Fibroblast of lung (primary cell): ENCODE data around the gene JMJD1C. TPM values are rescaled to one million over a fixed set of nuclear protein-coding genes. Genes with fewer than 3 reads are reported as not detected.
A peak's percentile ranks its signal among the peaks of the same experiment; 100 is the strongest.

Experiments used
- DNase-seq, 2 donors: peaks; one replicate each; pipeline versions ENCODE4 v3.0.0 to v3.0.0-alpha.2; 2010; ENCODE audit warnings: low read depth in 2 of 2
- H2AFZ ChIP-seq: 2 replicates; pipeline ENCODE4 v1.5.1; 2012; ENCODE audit warnings: low read length, control low read depth, inconsistent platforms
- H3K27ac ChIP-seq: 2 replicates; pipeline ENCODE4 v1.5.1; 2011; ENCODE audit warnings: low read length, control low read depth; ENCODE audit not compliant: insufficient read depth
- H3K27me3 ChIP-seq: 2 replicates; pipeline ENCODE4 v1.5.1; 2011; ENCODE audit warnings: mild to moderate bottlenecking, low read length; ENCODE audit not compliant: control insufficient read depth, insufficient read depth
- H3K36me3 ChIP-seq: 2 replicates; pipeline ENCODE4 v1.5.1; 2011; ENCODE audit warnings: low read length; ENCODE audit not compliant: control insufficient read depth, insufficient read depth
- H3K4me1 ChIP-seq: 2 replicates; pipeline ENCODE4 v1.5.1; 2011; ENCODE audit warnings: low read length; ENCODE audit not compliant: control insufficient read depth, insufficient read depth; ENCODE audit errors: extremely low read depth
- H3K4me2 ChIP-seq: 2 replicates; pipeline ENCODE4 v1.5.1; 2011; ENCODE audit warnings: low read length, control low read depth; ENCODE audit not compliant: insufficient read depth; ENCODE audit errors: extremely low read depth
- H3K4me3 ChIP-seq, 4 experiments: fragments of 200-600 bp in 1 of 4; sonication (generic) in 1 of 4; replicated peaks in 1 of 4; 2 replicates each; pipeline ENCODE4 v1.5.1; 2011 to 2016; ENCODE audit warnings: low read length in 4 of 4, low read depth in 3 of 4, mild to moderate bottlenecking in 3 of 4, control low read depth in 2 of 4, inconsistent platforms in 1 of 4, mixed read lengths in 1 of 4; ENCODE audit not compliant: insufficient read depth in 1 of 4; ENCODE audit errors: control extremely low read depth in 1 of 4
- H3K79me2 ChIP-seq: 2 replicates; pipeline ENCODE4 v1.5.1; 2012; ENCODE audit warnings: mild to moderate bottlenecking, low read length, inconsistent platforms; ENCODE audit not compliant: control insufficient read depth, insufficient read depth
- H3K9ac ChIP-seq: 2 replicates; pipeline ENCODE4 v1.5.1; 2011; ENCODE audit warnings: mild to moderate bottlenecking, low read length, control low read depth; ENCODE audit not compliant: insufficient read depth
- H3K9me3 ChIP-seq: 2 replicates; pipeline ENCODE4 v1.5.1; 2012; ENCODE audit warnings: low read depth, low read length; ENCODE audit not compliant: control insufficient read depth, insufficient read depth
- H4K20me1 ChIP-seq: 2 replicates; pipeline ENCODE4 v1.5.1; 2011; ENCODE audit warnings: low read length; ENCODE audit not compliant: control insufficient read depth, insufficient read depth; ENCODE audit errors: extremely low read depth
- CTCF ChIP-seq, 2 donors: IDR thresholded peaks in 1 of 2; conservative IDR thresholded peaks in 1 of 2; 1 replicate in 1 of 2; 2 replicates in 1 of 2; pipeline ENCODE4 v1.5.1; 2011 to 2012; ENCODE audit warnings: low read length in 2 of 2, control low read depth in 1 of 2, inconsistent platforms in 1 of 2, low read depth in 1 of 2, mild to moderate bottlenecking in 1 of 2
- EZH2 ChIP-seq: IDR thresholded peaks from 2 replicates; pipeline ENCODE4 v1.5.1; 2012; ENCODE audit warnings: low read length, control low read depth, mild to moderate bottlenecking; ENCODE audit errors: missing control alignments
- polyA minus RNA-seq: library from RNA; depleted of rRNA, polyadenylated mRNA; stranded (reverse); fragments of >200 nt; gene quantifications from 2 replicates; pipeline ENCODE4 v1.2.3, GENCODE V29; 2011; ENCODE audit warnings: low replicate concordance
- polyA plus RNA-seq, 2 donors: library from polyadenylated mRNA; depleted of rRNA in 1 of 2; stranded (reverse) in 1 of 2; unstranded in 1 of 2; fragments of >200 nt; gene quantifications; 2 replicates each; pipeline ENCODE4 v1.2.1, GENCODE V29; 2011 to 2012; ENCODE audit warnings: missing spikeins in 1 of 2
- total RNA-seq: library from RNA; depleted of rRNA; stranded (reverse); fragments of >200 nt; gene quantifications from 2 replicates; pipeline ENCODE4 v1.2.1, GENCODE V29; 2014

JMJD1C gene
- total RNA-seq: 50.3 and 67.0 TPM in 2 replicates
- 33.8 and 39.9 TPM in 2 replicates for polyA plus RNA-seq
- polyA plus RNA-seq (2012): 17.4 and 25.1 TPM in 2 replicates
- 16.4 and 27.7 TPM in 2 replicates for polyA minus RNA-seq

- no peaks in the 10 kb centered on the region for H4K20me1 ChIP-seq
- peak within 1 kb of the TSS; percentile 71 for H2AFZ ChIP-seq
- peaks cover 70% of the 10 kb centered on the region for H3K79me2 ChIP-seq
- no peak for TF ChIP-seq CTCF (conservative IDR thresholded peaks at IDR 0.05 in 1 of 2, IDR thresholded peaks at IDR 0.05 in 1 of 2; ENCODE audit: low read depth in 1 of 2, low read length in 2 of 2)
- TF ChIP-seq EZH2: no peak
- H3K36me3 ChIP-seq: no peaks in the 10 kb centered on the region
- no peaks in the 10 kb centered on the region for H3K27me3 ChIP-seq
- DNase-seq: peak; percentile 88 to 91
- H3K9ac ChIP-seq: peak within 1 kb of the TSS; percentile 95
- H3K4me1 ChIP-seq: peaks cover 6% of the 10 kb centered on the region
- H3K4me3 ChIP-seq: peak within 1 kb of the TSS; percentile 81 to 97 (median 92)
- peak within 1 kb of the TSS; percentile 84 for H3K4me2 ChIP-seq
- peak within 1 kb of the TSS; percentile 97 for H3K27ac ChIP-seq
- no peaks in the 10 kb centered on the region for H3K9me3 ChIP-seq
These were observed at the start of gene JMJD1C for GRCh38 chr10:63465293-63466143. JMJD1C (minus strand) TSS chr10:63465977; CDS start chr10:63465662, 315 bp downstream.

- Histone ChIP-seq H3K9me3 (no peaks in the 10 kb centered on the region), H3K9ac (no peak overlapping the region), H3K79me2 (peaks cover 82% of the 10 kb centered on the region), H3K27me3 (no peaks in the 10 kb centered on the region), H3K36me3 (no peaks in the 10 kb centered on the region), H2AFZ (no peak overlapping the region), H3K4me2 (peak overlapping the region; percentile 55), H4K20me1 (no peaks in the 10 kb centered on the region), H3K4me3 (peak overlapping the region in 2 of 4 experiments; percentile 15 to 29), H3K27ac (peak overlapping the region; percentile 66), H3K4me1 (peaks cover 2% of the 10 kb centered on the region)
- TF ChIP-seq EZH2 (no peak), CTCF (conservative IDR thresholded peaks at IDR 0.05 in 1 of 2, IDR thresholded peaks at IDR 0.05 in 1 of 2; ENCODE audit: low read depth in 1 of 2, low read length in 2 of 2) (no peak)
- peak; percentile 31 to 81 for DNase-seq
These were observed 49.4 kb upstream of the JMJD1C start for GRCh38 chr10:63515002-63515763.

- Histone ChIP-seq H3K27me3 (no peaks in the 10 kb centered on the region), H3K4me2 (no peak overlapping the region), H3K27ac (no peak overlapping the region)
These were observed 40.8 kb upstream of the JMJD1C start for GRCh38 chr10:63506554-63506953.

More at GRCh38 chr10:63506554-63506953, 40.8 kb upstream of the JMJD1C start:
- Histone ChIP-seq H3K36me3 (no peaks in the 10 kb centered on the region), H3K9me3 (no peaks in the 10 kb centered on the region), H2AFZ (no peak overlapping the region), H3K4me1 (no peaks in the 10 kb centered on the region), H3K9ac (no peak overlapping the region), H3K4me3 (no peak overlapping the region), H4K20me1 (no peaks in the 10 kb centered on the region), H3K79me2 (peaks cover 40% of the 10 kb centered on the region)
- DNase-seq: no peak
- no peak for TF ChIP-seq CTCF (conservative IDR thresholded peaks at IDR 0.05 in 1 of 2, IDR thresholded peaks at IDR 0.05 in 1 of 2; ENCODE audit: low read depth in 1 of 2, low read length in 2 of 2)
- no peak for TF ChIP-seq EZH2
